ENCODE results near the gene FOLR1.
A peak's percentile ranks its signal among the peaks of the same experiment; 100 is the strongest.
"Not testable (repeated sequence)": the region's sequence is repeated elsewhere in the genome, so short reads cannot be mapped to it uniquely, and the experiment has no call there.

The FOLR1 gene

DNA sequence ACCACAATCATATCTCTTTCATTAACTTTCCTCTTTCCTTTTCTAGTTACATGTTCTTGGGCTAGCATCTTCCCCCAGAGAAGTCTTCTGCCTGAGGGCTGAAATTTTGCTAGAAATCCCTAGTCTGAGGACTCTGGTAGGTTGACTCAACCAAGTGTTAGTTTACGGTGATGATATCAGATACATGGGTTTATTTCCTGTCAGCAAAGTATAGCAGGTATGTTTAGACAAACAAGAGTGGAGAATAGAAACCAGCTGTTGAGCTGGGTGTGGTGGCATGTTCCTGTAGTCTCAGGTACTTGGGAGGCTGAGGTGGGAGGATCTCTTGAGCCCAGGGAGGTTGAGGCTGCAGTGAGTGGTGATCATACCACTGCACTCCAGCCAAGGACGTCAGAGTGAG lies 11.2 kb downstream of the FOLR1 start:
- H3K4me3 Mint-ChIP-seq = no peak overlapping the region
- no peaks in the 10 kb centered on the region for H3K27me3 Mint-ChIP-seq
- H3K9me3 Mint-ChIP-seq = no peaks in the 10 kb centered on the region
- H3K36me3 Mint-ChIP-seq = no peaks in the 10 kb centered on the region
- H3K4me1 Mint-ChIP-seq = peaks cover 2 to 17% of the 10 kb centered on the region in 2 donors
- ATAC-seq (replicated peaks) = no peak
- no peak for DNase-seq
- H3K27ac Mint-ChIP-seq = no peak overlapping the region

- H3K27ac Mint-ChIP-seq = no peak overlapping the region
- DNase-seq = no peak
- H3K36me3 Mint-ChIP-seq = peaks cover 11 to 12% of the 10 kb centered on the region in 2 donors
- ATAC-seq (replicated peaks) = no peak
- H3K27me3 Mint-ChIP-seq = peaks cover 13% of the 10 kb centered on the region in 2 donors
- H3K9me3 Mint-ChIP-seq = peaks cover 12 to 13% of the 10 kb centered on the region in 2 donors
- H3K4me3 Mint-ChIP-seq = no peak overlapping the region
- H3K4me1 Mint-ChIP-seq = peaks cover 2 to 17% of the 10 kb centered on the region in 2 donors
These were observed 12.9 kb downstream of the FOLR1 start for GRCh38 chr11:72204886-72205285.

- peaks cover 16 to 17% of the 10 kb centered on the region in 2 donors for H3K27me3 Mint-ChIP-seq
- ATAC-seq (replicated peaks); DNase-seq; H3K4me3 Mint-ChIP-seq; H3K27ac Mint-ChIP-seq: not testable (repeated sequence)
- H3K36me3 Mint-ChIP-seq = peaks cover 11 to 14% of the 10 kb centered on the region in 2 donors
- H3K4me1 Mint-ChIP-seq = peaks cover 2 to 17% of the 10 kb centered on the region in 2 donors
- peaks cover 14 to 16% of the 10 kb centered on the region in 2 donors for H3K9me3 Mint-ChIP-seq
These were observed 14.9 kb downstream of the FOLR1 start for GRCh38 chr11:72206794-72207193.

GRCh38 chr11:72208281-72208680 lies 16.3 kb downstream of the FOLR1 start:
- Mint-ChIP-seq H3K27ac (no peak overlapping the region), H3K4me3 (no peak overlapping the region), H3K36me3 (peaks cover 11 to 14% of the 10 kb centered on the region in 2 donors), H3K9me3 (peaks cover 14 to 16% of the 10 kb centered on the region in 2 donors), H3K4me1 (peaks cover 2 to 17% of the 10 kb centered on the region in 2 donors), H3K27me3 (peaks cover 16 to 22% of the 10 kb centered on the region in 2 donors)
- DNase-seq (no peak), ATAC-seq (replicated peaks) (no peak)

DNA sequence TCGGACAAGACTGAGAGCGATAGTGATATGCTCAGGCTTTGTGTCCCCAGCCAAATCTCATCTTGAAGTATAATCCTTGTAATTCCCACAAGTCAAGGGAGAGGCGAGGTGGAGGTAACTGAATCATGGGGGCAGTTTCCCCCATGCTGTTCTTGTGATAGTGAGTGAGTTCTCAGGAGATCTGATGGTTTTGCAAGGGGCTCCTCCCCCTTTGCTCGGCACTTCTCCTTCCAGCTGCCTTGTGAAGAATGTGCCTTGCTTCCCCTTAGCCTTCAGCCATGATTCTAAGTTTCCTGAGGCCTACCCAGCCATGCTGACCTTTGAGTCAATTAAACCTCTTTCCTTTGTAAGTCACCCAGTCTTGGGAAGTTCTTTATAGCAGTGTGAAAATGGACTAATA lies 17.2 kb downstream of the FOLR1 start:
- H3K27me3 Mint-ChIP-seq = peaks cover 16 to 22% of the 10 kb centered on the region in 2 donors
- H3K9me3 Mint-ChIP-seq = peaks cover 14 to 16% of the 10 kb centered on the region in 2 donors
- no peak overlapping the region for H3K4me3 Mint-ChIP-seq
- DNase-seq = no peak
- no peak overlapping the region for H3K27ac Mint-ChIP-seq
- H3K4me1 Mint-ChIP-seq = peaks cover 2 to 17% of the 10 kb centered on the region in 2 donors
- peaks cover 11 to 14% of the 10 kb centered on the region in 2 donors for H3K36me3 Mint-ChIP-seq
- no peak for ATAC-seq (replicated peaks)

DNA sequence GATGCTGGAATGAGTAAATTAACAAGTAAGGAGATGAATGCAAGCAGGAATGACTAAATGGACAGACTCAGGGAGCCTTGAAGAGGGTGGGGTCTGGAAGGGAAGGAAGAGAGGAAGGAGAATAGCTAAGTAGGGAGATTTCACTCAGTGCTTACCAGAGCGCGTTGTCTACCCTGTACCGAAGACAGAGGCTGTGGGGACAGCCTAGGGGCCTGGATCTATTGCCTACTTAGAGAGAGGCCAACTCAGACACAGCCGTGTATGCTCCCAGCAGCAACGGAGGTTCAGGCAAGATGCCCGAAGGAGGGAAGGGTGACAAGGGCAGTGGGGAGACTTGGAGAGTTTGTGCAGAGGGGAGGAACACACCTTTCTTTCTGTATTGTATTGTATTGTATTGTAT lies 24.7 kb downstream of the FOLR1 start, which contains the start of gene FOLR2:
Gene FOLR2 (plus strand): TSS at position 157 of the 400 bp plus-strand sequence. CDS start 1,791 bp downstream, outside the sequence.
- ATAC-seq (replicated peaks) (no peak), DNase-seq (no peak)
- no peak within 1 kb of the TSS for H3K4me3 Mint-ChIP-seq
- peak within 1 kb of the TSS; percentile 7 for H3K27ac Mint-ChIP-seq
- H3K4me1 Mint-ChIP-seq = peaks cover 23 to 41% of the 10 kb centered on the region in 2 donors
- no peaks in the 10 kb centered on the region for H3K36me3 Mint-ChIP-seq
- peaks cover 0 to 4% of the 10 kb centered on the region in 2 donors for H3K27me3 Mint-ChIP-seq
- H3K9me3 Mint-ChIP-seq = no peaks in the 10 kb centered on the region

- Mint-ChIP-seq H3K36me3 (no peaks in the 10 kb centered on the region), H3K4me3 (peak overlapping the region in 1 of 2 donors; percentile 44), H3K27ac (peak overlapping the region; percentile 73), H3K9me3 (no peaks in the 10 kb centered on the region), H3K4me1 (peaks cover 29 to 53% of the 10 kb centered on the region in 2 donors), H3K27me3 (no peaks in the 10 kb centered on the region)
- peak; percentile 20 to 50 for ATAC-seq (replicated peaks)
- DNase-seq = no peak
These were observed 25.9 kb downstream of the FOLR1 start for GRCh38 chr11:72217841-72218240.

GRCh38 chr11:72218251-72218745 lies 26.4 kb downstream of the FOLR1 start:
- ATAC-seq (replicated peaks) (no peak), DNase-seq (no peak)
- no peaks in the 10 kb centered on the region for H3K27me3 Mint-ChIP-seq
- peak overlapping the region; percentile 73 for H3K27ac Mint-ChIP-seq
- H3K4me3 Mint-ChIP-seq = peak overlapping the region in 1 of 2 donors; percentile 44
- no peaks in the 10 kb centered on the region for H3K9me3 Mint-ChIP-seq
- H3K4me1 Mint-ChIP-seq = peaks cover 29 to 55% of the 10 kb centered on the region in 2 donors
- no peaks in the 10 kb centered on the region for H3K36me3 Mint-ChIP-seq

GRCh38 chr11:72220696-72221363 lies 28.9 kb downstream of the FOLR1 start:
- H3K9me3 Mint-ChIP-seq = no peaks in the 10 kb centered on the region
- no peak for ATAC-seq (replicated peaks)
- H3K4me1 Mint-ChIP-seq = peaks cover 38 to 64% of the 10 kb centered on the region in 2 donors
- H3K4me3 Mint-ChIP-seq = peak overlapping the region; percentile 37 to 56
- no peaks in the 10 kb centered on the region for H3K27me3 Mint-ChIP-seq
- H3K27ac Mint-ChIP-seq = no peak overlapping the region
- H3K36me3 Mint-ChIP-seq = peaks cover 6 to 10% of the 10 kb centered on the region in 2 donors
- DNase-seq = no peak

- Mint-ChIP-seq H3K4me3 (peak overlapping the region; percentile 37 to 56), H3K9me3 (no peaks in the 10 kb centered on the region), H3K4me1 (peaks cover 37 to 67% of the 10 kb centered on the region in 2 donors), H3K27me3 (no peaks in the 10 kb centered on the region), H3K36me3 (peaks cover 6 to 10% of the 10 kb centered on the region in 2 donors), H3K27ac (no peak overlapping the region)
- ATAC-seq (replicated peaks) (no peak), DNase-seq (no peak)
These were observed 29.6 kb downstream of the FOLR1 start for GRCh38 chr11:72221386-72222075.

DNA sequence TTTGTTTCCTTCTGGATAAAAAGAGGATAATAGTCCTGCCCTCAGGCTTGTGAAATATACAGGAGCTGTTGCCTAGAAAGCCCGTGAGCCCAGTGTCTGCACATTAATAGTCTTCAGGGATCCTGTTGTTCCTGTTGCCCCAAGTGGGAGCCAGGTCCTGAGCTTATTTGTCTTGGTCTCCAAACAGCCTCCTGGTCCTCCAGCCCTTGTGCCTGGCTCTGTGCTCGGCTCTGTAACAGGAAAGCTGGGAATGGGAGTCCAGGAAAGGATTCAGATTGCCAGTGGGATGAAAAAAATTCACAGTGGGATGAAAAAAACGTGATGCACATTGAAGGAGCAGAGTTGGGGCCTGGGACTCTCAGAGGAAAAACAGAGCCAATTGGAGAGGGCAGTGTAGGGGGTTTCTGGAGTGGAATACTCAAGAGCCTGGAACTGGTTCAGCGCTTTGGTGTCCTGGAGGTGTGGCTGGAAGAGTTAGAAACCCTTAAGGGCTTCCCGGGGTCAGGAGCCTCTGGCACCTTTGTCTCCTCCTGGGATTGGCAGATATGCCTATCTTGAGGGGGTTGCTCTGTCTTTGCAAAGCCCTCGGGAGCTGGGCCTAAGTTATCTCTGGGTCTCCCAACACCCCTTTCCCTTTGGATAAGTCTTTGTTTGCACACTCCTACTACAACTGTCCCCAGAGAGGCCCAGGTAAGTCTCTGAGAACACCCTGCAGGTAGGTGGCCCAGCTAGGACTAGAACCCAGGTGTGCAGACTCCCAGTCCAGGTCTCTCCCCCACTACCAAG lies 30.4 kb downstream of the FOLR1 start:
- Mint-ChIP-seq H3K4me1 (peaks cover 33 to 62% of the 10 kb centered on the region in 2 donors), H3K27me3 (no peaks in the 10 kb centered on the region), H3K36me3 (peaks cover 6 to 12% of the 10 kb centered on the region in 2 donors), H3K27ac (peak overlapping the region; percentile 94), H3K9me3 (no peaks in the 10 kb centered on the region), H3K4me3 (peak overlapping the region; percentile 88 to 99)
- no peak for ATAC-seq (replicated peaks)
- no peak for DNase-seq

GRCh38 chr11:72222907-72223614 lies 31.1 kb downstream of the FOLR1 start:
- H3K27me3 Mint-ChIP-seq = no peaks in the 10 kb centered on the region
- H3K9me3 Mint-ChIP-seq = no peaks in the 10 kb centered on the region
- peak overlapping the region; percentile 94 for H3K27ac Mint-ChIP-seq
- ATAC-seq (replicated peaks) (peak; percentile 76 to 79), DNase-seq (peak; percentile 94)
- peaks cover 28 to 55% of the 10 kb centered on the region in 2 donors for H3K4me1 Mint-ChIP-seq
- peaks cover 11 to 14% of the 10 kb centered on the region in 2 donors for H3K36me3 Mint-ChIP-seq
- peak overlapping the region; percentile 99 for H3K4me3 Mint-ChIP-seq
